Stimulated activated CD8-positive, alpha-beta memory T cell treated with anti-CD3 and anti-CD28 coated beads, Interleukin-12 subunit alpha, Interleukin-12 subunit beta, amount 100 ng/mL, for 1 hour (primary cell): Measurements from ENCODE around the gene CDK3.

Source experiments
- DNase-seq: peaks from one replicate; pipeline ENCODE4 v3.0.0-alpha.2; 2020; ENCODE audit warnings: low read depth

The CDK3 gene

GRCh38 chr17:75991396-75991795 lies 9.3 kb upstream of the CDK3 start:
- DNase-seq, result no peak

GRCh38 chr17:75994802-75995370 lies 5.8 kb upstream of the CDK3 start:
- DNase-seq, result no peak

- DNase-seq, result no peak
Measured at GRCh38 chr17:75995385-75995925, 5.2 kb upstream of the CDK3 start.

- no peak for DNase-seq
Measured at GRCh38 chr17:75996665-75997590, 3.7 kb upstream of the CDK3 start.

- no peak for DNase-seq
Measured at GRCh38 chr17:75998327-75998795, 2.3 kb upstream of the CDK3 start.

GRCh38 chr17:76000016-76000754 lies 470 bp upstream of the CDK3 start:
- peak; percentile 34 for DNase-seq

GRCh38 chr17:76002100-76002499 lies 1.4 kb downstream of the CDK3 start:
- DNase-seq, result no peak

- DNase-seq, result no peak
Measured at GRCh38 chr17:76003915-76004314, 3.3 kb downstream of the CDK3 start.

- DNase-seq, result no peak
Measured at GRCh38 chr17:76004750-76005262, 4.2 kb downstream of the CDK3 start.

- peak; percentile 74 for DNase-seq
Measured at GRCh38 chr17:76005263-76006149, 4.9 kb downstream of the CDK3 start.

GRCh38 chr17:76007131-76007849 lies 6.6 kb downstream of the CDK3 start:
- DNase-seq, result no peak

- no peak for DNase-seq
Measured at GRCh38 chr17:76007850-76008165, 7.2 kb downstream of the CDK3 start.

- no peak for DNase-seq
Measured at GRCh38 chr17:76008208-76008607, 7.6 kb downstream of the CDK3 start.

- DNase-seq, result no peak
Measured at GRCh38 chr17:76008630-76009425, 8.2 kb downstream of the CDK3 start.

GRCh38 chr17:76009447-76009846 lies 8.8 kb downstream of the CDK3 start:
- no peak for DNase-seq

GRCh38 chr17:76009969-76010661 lies 9.5 kb downstream of the CDK3 start:
- DNase-seq, result no peak

- DNase-seq, result no peak
Measured at GRCh38 chr17:76011951-76012350, 11.3 kb downstream of the CDK3 start.

- no peak for DNase-seq
Measured at GRCh38 chr17:76013377-76013932, 12.8 kb downstream of the CDK3 start.
